Measurements from ENCODE around the gene ZNF197.

Gene ZNF197

DNA sequence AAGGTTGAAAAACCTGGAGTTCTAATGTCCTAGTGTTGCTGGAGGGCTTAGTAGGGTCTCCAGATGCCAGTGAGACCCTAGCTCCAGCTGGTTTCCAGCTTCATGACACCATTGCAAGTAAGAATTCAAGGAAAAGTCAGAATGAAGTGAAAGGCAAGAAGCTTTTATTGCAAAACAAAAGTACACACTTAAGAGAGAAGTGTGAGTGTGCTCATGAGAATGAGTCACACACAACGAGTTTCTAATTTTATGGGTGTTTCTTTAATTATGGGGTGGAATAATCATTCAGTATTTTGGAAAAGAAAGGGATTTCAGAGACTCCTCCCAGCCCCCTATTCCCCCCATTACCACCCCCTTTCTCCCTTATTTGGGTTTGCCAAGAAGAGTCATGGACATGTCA, 63.1 kb downstream of the ZNF197 start:
- Histone ChIP-seq H3K4me1 (ENCODE audit: control insufficient read depth, insufficient read depth, low read length, poor library complexity, severe bottlenecking) (no peaks in the 10 kb centered on the region), H3K27ac (ENCODE audit: low read depth, low read length, severe bottlenecking) (no peak overlapping the region), H3K9me3 (ENCODE audit: control insufficient read depth, low read length) (peaks cover 13% of the 10 kb centered on the region), H3K4me3 (ENCODE audit: extremely low read depth, insufficient read depth, low read length, poor library complexity, severe bottlenecking) (no peak overlapping the region), H3K36me3 (ENCODE audit: control insufficient read depth, insufficient read depth, low read length) (peaks cover 12% of the 10 kb centered on the region)
- no CpG with 5 or more reads among the region's 1 CpG for WGBS, 2 experiments (ENCODE audit: insufficient coverage in 2 of 2)

Measured in mesodermal cell (in vitro differentiated cells).